ENCODE results near the gene RHEB.

The RHEB gene

GRCh38 chr7:151484971-151485707 lies 34.6 kb downstream of the RHEB start:
- no peak for DNase-seq (ENCODE audit: low read depth in 1 of 2, low spot score in 1 of 2)
- no peaks in the 10 kb centered on the region for H3K27me3 ChIP-seq (ENCODE audit: insufficient read depth, poor library complexity, severe bottlenecking)
- no peak overlapping the region for H3K27ac ChIP-seq (replicated peaks)
- H3K4me3 ChIP-seq (replicated peaks; ENCODE audit: insufficient read depth, low read length): no peak overlapping the region
- no peak for TF ChIP-seq GABPA (IDR thresholded peaks at IDR 0.05; ENCODE audit: low read depth)
- TF ChIP-seq POLR2AphosphoS5 (IDR thresholded peaks at IDR 0.05; ENCODE audit: low read depth): no peak
- no peak for TF ChIP-seq SPI1 (IDR thresholded peaks at IDR 0.05; ENCODE audit: borderline replicate concordance, low read depth)
- no peak for TF ChIP-seq CTCF (IDR thresholded peaks at IDR 0.05; ENCODE audit: insufficient read depth, low read length)
- TF ChIP-seq, protein P1, sequence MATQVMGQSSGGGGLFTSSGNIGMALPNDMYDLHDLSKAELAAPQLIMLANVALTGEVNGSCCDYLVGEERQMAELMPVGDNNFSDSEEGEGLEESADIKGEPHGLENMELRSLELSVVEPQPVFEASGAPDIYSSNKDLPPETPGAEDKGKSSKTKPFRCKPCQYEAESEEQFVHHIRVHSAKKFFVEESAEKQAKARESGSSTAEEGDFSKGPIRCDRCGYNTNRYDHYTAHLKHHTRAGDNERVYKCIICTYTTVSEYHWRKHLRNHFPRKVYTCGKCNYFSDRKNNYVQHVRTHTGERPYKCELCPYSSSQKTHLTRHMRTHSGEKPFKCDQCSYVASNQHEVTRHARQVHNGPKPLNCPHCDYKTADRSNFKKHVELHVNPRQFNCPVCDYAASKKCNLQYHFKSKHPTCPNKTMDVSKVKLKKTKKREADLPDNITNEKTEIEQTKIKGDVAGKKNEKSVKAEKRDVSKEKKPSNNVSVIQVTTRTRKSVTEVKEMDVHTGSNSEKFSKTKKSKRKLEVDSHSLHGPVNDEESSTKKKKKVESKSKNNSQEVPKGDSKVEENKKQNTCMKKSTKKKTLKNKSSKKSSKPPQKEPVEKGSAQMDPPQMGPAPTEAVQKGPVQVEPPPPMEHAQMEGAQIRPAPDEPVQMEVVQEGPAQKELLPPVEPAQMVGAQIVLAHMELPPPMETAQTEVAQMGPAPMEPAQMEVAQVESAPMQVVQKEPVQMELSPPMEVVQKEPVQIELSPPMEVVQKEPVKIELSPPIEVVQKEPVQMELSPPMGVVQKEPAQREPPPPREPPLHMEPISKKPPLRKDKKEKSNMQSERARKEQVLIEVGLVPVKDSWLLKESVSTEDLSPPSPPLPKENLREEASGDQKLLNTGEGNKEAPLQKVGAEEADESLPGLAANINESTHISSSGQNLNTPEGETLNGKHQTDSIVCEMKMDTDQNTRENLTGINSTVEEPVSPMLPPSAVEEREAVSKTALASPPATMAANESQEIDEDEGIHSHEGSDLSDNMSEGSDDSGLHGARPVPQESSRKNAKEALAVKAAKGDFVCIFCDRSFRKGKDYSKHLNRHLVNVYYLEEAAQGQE (IDR thresholded peaks at IDR 0.05; ENCODE audit: insufficient replicate concordance, low read depth): no peak

GRCh38 chr7:151483711-151483983 lies 36.0 kb downstream of the RHEB start:
- TF ChIP-seq, protein P1 (IDR thresholded peaks at IDR 0.05; ENCODE audit: insufficient replicate concordance, low read depth): no peak
- TF ChIP-seq POLR2AphosphoS5 (IDR thresholded peaks at IDR 0.05; ENCODE audit: low read depth) (no peak), SPI1 (IDR thresholded peaks at IDR 0.05; ENCODE audit: borderline replicate concordance, low read depth) (no peak), CTCF (IDR thresholded peaks at IDR 0.05; ENCODE audit: insufficient read depth, low read length) (no peak), GABPA (IDR thresholded peaks at IDR 0.05; ENCODE audit: low read depth) (no peak)

DNA sequence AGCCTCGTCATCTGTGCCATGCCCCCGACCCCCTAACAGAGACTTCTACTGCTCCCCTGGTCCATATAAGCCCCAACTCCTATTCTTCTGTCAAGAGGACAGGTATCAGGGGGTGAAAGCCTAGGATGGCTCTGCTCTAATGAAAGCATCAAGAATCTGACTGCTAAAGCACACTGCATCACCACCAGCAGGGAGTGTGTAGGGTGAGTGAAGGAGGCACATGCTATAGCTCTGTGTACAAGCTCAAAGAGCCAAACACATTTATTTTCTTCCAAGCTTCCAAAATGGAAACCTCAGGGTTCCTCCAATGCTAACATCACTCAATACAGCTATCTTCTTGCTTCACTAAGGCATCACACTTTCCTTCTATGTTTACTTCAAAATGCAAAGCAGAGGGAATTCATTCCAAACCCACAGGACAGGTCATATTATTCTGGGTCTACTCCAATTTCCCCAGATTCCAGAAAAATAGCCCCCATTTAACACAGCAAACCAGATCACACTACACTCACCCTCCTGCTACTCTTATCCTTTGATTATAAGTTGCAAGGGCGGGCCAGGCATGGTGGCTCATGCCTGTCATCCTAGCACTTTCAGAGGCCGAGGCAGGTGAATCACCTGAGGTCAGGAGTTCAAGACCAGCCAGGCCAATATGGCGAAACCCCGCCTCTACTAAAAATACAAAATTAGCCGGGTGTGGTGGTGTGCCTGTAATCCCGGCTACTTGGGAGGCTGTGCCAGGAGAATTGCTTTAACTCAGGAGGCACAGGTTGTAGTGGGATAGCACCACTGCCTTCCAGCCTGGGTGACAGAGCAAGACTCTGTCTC lies 36.6 kb downstream of the RHEB start:
- DNase-seq (ENCODE audit: low read depth in 1 of 2, low spot score in 1 of 2): no peak
- Histone ChIP-seq H3K27ac (replicated peaks) (no peak overlapping the region), H3K4me3 (replicated peaks; ENCODE audit: insufficient read depth, low read length) (no peak overlapping the region), H3K27me3 (ENCODE audit: insufficient read depth, poor library complexity, severe bottlenecking) (no peaks in the 10 kb centered on the region)
- TF ChIP-seq CTCF (IDR thresholded peaks at IDR 0.05; ENCODE audit: insufficient read depth, low read length) (no peak), GABPA (IDR thresholded peaks at IDR 0.05; ENCODE audit: low read depth) (no peak), POLR2AphosphoS5 (IDR thresholded peaks at IDR 0.05; ENCODE audit: low read depth) (no peak), SPI1 (IDR thresholded peaks at IDR 0.05; ENCODE audit: borderline replicate concordance, low read depth) (no peak)
- TF ChIP-seq, protein P1 (IDR thresholded peaks at IDR 0.05; ENCODE audit: insufficient replicate concordance, low read depth): no peak

More at GRCh38 chr7:151483711-151483983, 36.0 kb downstream of the RHEB start:
- H3K27ac ChIP-seq (replicated peaks): no peak overlapping the region
- H3K4me3 ChIP-seq (replicated peaks; ENCODE audit: insufficient read depth, low read length): no peak overlapping the region
- DNase-seq (ENCODE audit: low read depth in 1 of 2, low spot score in 1 of 2): no peak
- no peaks in the 10 kb centered on the region for H3K27me3 ChIP-seq (ENCODE audit: insufficient read depth, poor library complexity, severe bottlenecking)

Data from HL-60 (cell line).